Coronary artery (tissue), 2 donors: ENCODE results near the gene HSPBP1.

Source experiments
- DNase-seq: peaks from one replicate; pipeline ENCODE4 v3.0.0-alpha.2; 2017; ENCODE audit warnings: low spot score
- H3K27ac ChIP-seq, 2 donors: fragments of 200-600 bp; sonication (generic); one replicate each; pipeline ENCODE4 v1.5.1; 2016 to 2019
- H3K4me3 ChIP-seq: fragments of 200-600 bp; sonication (generic); 2 replicates; pipeline ENCODE4 v1.5.1; 2016; ENCODE audit warnings: mild to moderate bottlenecking, moderate library complexity
- CTCF ChIP-seq: fragments of 200-600 bp; sonication (generic); IDR thresholded peaks from one replicate; pipeline ENCODE4 v1.5.1; 2019; ENCODE audit warnings: antibody characterized with exemption

The HSPBP1 gene

GRCh38 chr19:55253842-55254624 lies 25.9 kb downstream of the HSPBP1 start:
- Histone ChIP-seq H3K4me3 (peak overlapping the region; percentile 50), H3K27ac (peak overlapping the region in 1 of 2 donors; percentile 66)
- no peak for DNase-seq
- no peak for TF ChIP-seq CTCF

GRCh38 chr19:55252760-55253663 lies 26.9 kb downstream of the HSPBP1 start:
- Histone ChIP-seq H3K27ac (peak overlapping the region in 1 of 2 donors; percentile 7), H3K4me3 (no peak overlapping the region)
- TF ChIP-seq CTCF: no peak
- DNase-seq: no peak

- Histone ChIP-seq H3K4me3 (no peak overlapping the region), H3K27ac (peak overlapping the region in 1 of 2 donors; percentile 31)
- DNase-seq: no peak
- TF ChIP-seq CTCF: no peak
Measured at GRCh38 chr19:55251341-55252081, 28.4 kb downstream of the HSPBP1 start.

- H3K4me3 ChIP-seq: no peak overlapping the region
- no peak overlapping the region for H3K27ac ChIP-seq
- no peak for TF ChIP-seq CTCF
- no peak for DNase-seq
Measured at GRCh38 chr19:55250262-55251036, 29.5 kb downstream of the HSPBP1 start.

GRCh38 chr19:55249841-55250240 lies 30.1 kb downstream of the HSPBP1 start:
- no peak for TF ChIP-seq CTCF
- no peak overlapping the region for H3K4me3 ChIP-seq
- DNase-seq: no peak
- no peak overlapping the region for H3K27ac ChIP-seq

- no peak overlapping the region for H3K4me3 ChIP-seq
- DNase-seq: no peak
- no peak for TF ChIP-seq CTCF
- no peak overlapping the region for H3K27ac ChIP-seq
Measured at GRCh38 chr19:55248704-55249103, 31.2 kb downstream of the HSPBP1 start.
